A673 (cell line): ENCODE data around the gene POP4. TPM values are rescaled to one million over a fixed set of nuclear protein-coding genes. Genes with fewer than 3 reads are reported as not detected.

Experiments
- BruUV-seq: library from RNA; stranded (reverse); fragments of 400-500 nt; replicated peaks from 2 replicates; lab custom pipeline; 2021; lab: Mats Ljungman, UMichigan
- CTCF ChIA-PET: fragments of 300-600 bp; sonication (Branson Sonifier 250); formaldehyde crosslinking; loops from one replicate; lab custom pipeline; 2022; ENCODE audit warnings: antibody characterized with exemption; lab: Charles Lee
- POLR2A ChIA-PET: fragments of 300-600 bp; sonication (Branson Sonifier 250); formaldehyde crosslinking; loops from one replicate; lab custom pipeline; 2022; ENCODE audit warnings: antibody characterized with exemption; ENCODE audit not compliant: low non-redundant PET; lab: Charles Lee
- DNase-seq: peaks from one replicate; pipeline ENCODE4 v3.0.0-alpha.2; 2015; ENCODE audit warnings: low spot score
- H3K27ac ChIP-seq: fragments of 200-600 bp; sonication (generic); 2 replicates; pipeline ENCODE4 v1.5.1; 2016; ENCODE audit warnings: mixed run types, low read depth, mild to moderate bottlenecking, mixed read lengths, antibody characterized with exemption, low read length; ENCODE audit not compliant: poor library complexity, severe bottlenecking
- H3K27me3 ChIP-seq: fragments of 200-600 bp; sonication (generic); replicated peaks from 2 replicates; pipeline ENCODE4 v1.6.1; 2017; ENCODE audit warnings: mixed run types, low read depth, mild to moderate bottlenecking, mixed read lengths, antibody characterized with exemption, low read length; ENCODE audit not compliant: insufficient read depth, poor library complexity
- H3K36me3 ChIP-seq: fragments of 200-600 bp; sonication (generic); 2 replicates; pipeline ENCODE4 v1.6.1; 2016; ENCODE audit warnings: mixed run types, mild to moderate bottlenecking, mixed read lengths, antibody characterized with exemption, low read length; ENCODE audit not compliant: insufficient read depth, poor library complexity, severe bottlenecking
- H3K4me1 ChIP-seq: fragments of 200-600 bp; sonication (generic); 2 replicates; pipeline ENCODE4 v1.6.1; 2017; ENCODE audit warnings: mixed run types, mild to moderate bottlenecking, mixed read lengths, antibody characterized with exemption, low read length; ENCODE audit not compliant: insufficient read depth, poor library complexity, severe bottlenecking
- H3K4me3 ChIP-seq: fragments of 200-600 bp; sonication (generic); 2 replicates; pipeline ENCODE4 v1.5.1; 2016; ENCODE audit warnings: low read depth, mixed run types, mild to moderate bottlenecking, mixed read lengths, low read length; ENCODE audit not compliant: poor library complexity, severe bottlenecking
- H3K9me3 ChIP-seq: fragments of 200-600 bp; sonication (generic); 2 replicates; pipeline ENCODE4 v1.6.1; 2016; ENCODE audit warnings: mixed run types, low read depth, mild to moderate bottlenecking, mixed read lengths, antibody characterized with exemption, low read length; ENCODE audit not compliant: poor library complexity, severe bottlenecking
- CTCF ChIP-seq: fragments of 300-800, 200-600 bp; sonication (generic); conservative IDR thresholded peaks from 2 replicates; pipeline ENCODE4 v1.5.1; 2017; ENCODE audit warnings: low read depth, mild to moderate bottlenecking, antibody characterized with exemption, low read length, moderate library complexity, mixed read lengths
- EZH2 ChIP-seq: fragments of 200-600 bp; sonication (generic); IDR thresholded peaks from 2 replicates; pipeline ENCODE4 v1.6.1; 2017; ENCODE audit warnings: borderline replicate concordance, low read depth, mild to moderate bottlenecking, mixed read lengths, antibody characterized with exemption, low read length; ENCODE audit not compliant: poor library complexity, severe bottlenecking
- intact Hi-C: fragments of 100-400 bp; cut with micrococcal nuclease; formaldehyde crosslinking; loops from one replicate; pipeline ENCODE4 v1.10.0; 2022; ENCODE audit not compliant: unreplicated experiment
- total RNA-seq: library from RNA; stranded (reverse); gene quantifications from 2 replicates; pipeline ENCODE4 v1.2.3, GENCODE V29; 2021

POP4 gene
- total RNA-seq, 1 experiment from 2014 or later, result 70.6 TPM

GRCh38 chr19:29588095-29588494, 18.0 kb upstream of the POP4 start:
- Histone ChIP-seq H3K27me3 (peaks cover 33% of the 10 kb centered on the region), H3K36me3 (no peaks in the 10 kb centered on the region), H3K27ac (no peak overlapping the region), H3K9me3 (no peaks in the 10 kb centered on the region), H3K4me1 (no peaks in the 10 kb centered on the region), H3K4me3 (no peak overlapping the region)
- TF ChIP-seq EZH2, result no peak
- TF ChIP-seq CTCF, result no peak
- ChIA-PET POLR2A (no interaction called here), CTCF (no interaction called here)
- no TSS peak for BruUV-seq
- intact Hi-C loops, result no loop called here
- no peak for DNase-seq

- POLR2A ChIA-PET, result no interaction called here
- TF ChIP-seq CTCF, result no peak
- no peak for TF ChIP-seq EZH2
- CTCF ChIA-PET, result no interaction called here
- no TSS peak for BruUV-seq
- intact Hi-C loops, result no loop called here
- H3K36me3 ChIP-seq, result no peaks in the 10 kb centered on the region
- H3K4me3 ChIP-seq, result no peak overlapping the region
- H3K27me3 ChIP-seq, result peaks cover 47% of the 10 kb centered on the region
- no peak for DNase-seq
- no peak overlapping the region for H3K27ac ChIP-seq
- H3K9me3 ChIP-seq, result no peaks in the 10 kb centered on the region
- H3K4me1 ChIP-seq, result no peaks in the 10 kb centered on the region
Measured at GRCh38 chr19:29590278-29590677, 15.8 kb upstream of the POP4 start.

- CTCF ChIA-PET, result no interaction called here
- no peaks in the 10 kb centered on the region for H3K9me3 ChIP-seq
- intact Hi-C loops, result no loop called here
- no peaks in the 10 kb centered on the region for H3K4me1 ChIP-seq
- H3K27me3 ChIP-seq, result peaks cover 61% of the 10 kb centered on the region
- no peak overlapping the region for H3K4me3 ChIP-seq
- no peak for TF ChIP-seq EZH2
- TF ChIP-seq CTCF, result no peak
- no peak overlapping the region for H3K27ac ChIP-seq
- no peak for DNase-seq
- POLR2A ChIA-PET, result no interaction called here
- BruUV-seq, result no TSS peak
- no peaks in the 10 kb centered on the region for H3K36me3 ChIP-seq
Measured at GRCh38 chr19:29591670-29592069, 14.4 kb upstream of the POP4 start.
